A549 (cell line): ENCODE data around the gene FUZ. TPM values are rescaled to one million over a fixed set of nuclear protein-coding genes. Genes with fewer than 3 reads are reported as not detected.
A peak's percentile ranks its signal among the peaks of the same experiment; 100 is the strongest.

Experiments
- ATAC-seq, 2 experiments: fragments of 200-7000 bp in 1 of 2; fragments of >200 bp in 1 of 2; cut with Nextera tagmentation in 1 of 2; cut with Tn5 transposase in 1 of 2; 3 replicates each; pipeline versions ENCODE4 v1.8.0 to v1.9.1; 2018 to 2020; ENCODE audit warnings: mild to moderate bottlenecking in 1 of 2, moderate library complexity in 1 of 2
- CTCF ChIA-PET: fragments of 300-600 bp; sonication (Branson Sonifier 250); formaldehyde crosslinking; extraction: SDS; loops from one replicate; lab custom pipeline; 2021; ENCODE audit warnings: antibody characterized with exemption, inconsistent platforms; lab: Yijun Ruan, JAX
- POLR2A ChIA-PET: fragments of 350-600 bp; formaldehyde crosslinking; extraction: SDS; loops from one replicate; lab custom pipeline; 2021; ENCODE audit warnings: antibody characterized with exemption, inconsistent platforms; lab: Yijun Ruan, JAX
- DNase-seq, 2 experiments: peaks; one replicate each; pipeline versions ENCODE4 v3.0.0 to v3.0.0-alpha.2; 2011 to 2016; ENCODE audit warnings: low read depth in 1 of 2, low spot score in 1 of 2
- FAIRE-seq: peaks from 2 replicates; lab custom pipeline; 2011; peaks lifted over from hg19 to GRCh38; lab: Jason Lieb, UNC
- H3K27ac ChIP-seq, 2 experiments: fragments of >200 bp; sonication (Bioruptor Twin); formaldehyde crosslinking; 3 replicates each; pipeline ENCODE4 v1.5.1; 2016 to 2017
- H3K4me1 ChIP-seq: fragments of >200 bp; sonication (Bioruptor Twin); formaldehyde crosslinking; 3 replicates; pipeline ENCODE4 v1.6.1; 2016
- H3K4me2 ChIP-seq: fragments of >200 bp; sonication (Bioruptor Twin); formaldehyde crosslinking; 3 replicates; pipeline ENCODE4 v1.6.1; 2016
- H3K4me3 ChIP-seq: fragments of >200 bp; sonication (Bioruptor Twin); formaldehyde crosslinking; 3 replicates; pipeline ENCODE4 v1.5.1; 2016
- H3K9me3 ChIP-seq: fragments of >200 bp; sonication (Bioruptor Twin); formaldehyde crosslinking; 3 replicates; pipeline ENCODE4 v1.6.1; 2016
- BHLHE40 ChIP-seq: IDR thresholded peaks from 2 replicates; pipeline ENCODE4 v1.6.1; 2012; ENCODE audit warnings: low read depth, low read length, inconsistent platforms
- CBX2 ChIP-seq: fragments of 200-600 bp; sonication (generic); IDR thresholded peaks from 2 replicates; pipeline ENCODE4 v1.6.1; 2016; ENCODE audit warnings: low read depth, mild to moderate bottlenecking, borderline replicate concordance
- CBX8 ChIP-seq: fragments of 200-600 bp; sonication (generic); IDR thresholded peaks from 2 replicates; pipeline ENCODE4 v1.6.1; 2016
- CEBPB ChIP-seq, 2 experiments: fragments of >200 bp in 1 of 2; sonication (Bioruptor Twin) in 1 of 2; formaldehyde crosslinking in 1 of 2; IDR thresholded peaks; 2 replicates each; pipeline ENCODE4 v1.6.1; 2012 to 2016
- EHF ChIP-seq: fragments of 250-450 bp; sonication (Bioruptor Pico); IDR thresholded peaks from 2 replicates; pipeline ENCODE4 v1.5.0; 2020; ENCODE audit warnings: mild to moderate bottlenecking
- FOSB ChIP-seq: fragments of 250-450 bp; sonication (Bioruptor Pico); IDR thresholded peaks from 2 replicates; pipeline ENCODE4 v1.5.0; 2020; ENCODE audit warnings: mild to moderate bottlenecking, moderate library complexity
- HDAC2 ChIP-seq: fragments of 200-600 bp; sonication (generic); IDR thresholded peaks from 2 replicates; pipeline ENCODE4 v1.6.1; 2016
- HEYL ChIP-seq: fragments of 250-450 bp; sonication (Bioruptor Pico); IDR thresholded peaks from 2 replicates; pipeline ENCODE4 v1.8.0; 2021; ENCODE audit warnings: mild to moderate bottlenecking, moderate library complexity
- HMGXB4 ChIP-seq: fragments of 250-450 bp; sonication (Bioruptor Pico); IDR thresholded peaks from 2 replicates; pipeline ENCODE4 v1.5.0; 2021; ENCODE audit warnings: mild to moderate bottlenecking, moderate library complexity, borderline replicate concordance
- HOXA7 ChIP-seq: fragments of 250-450 bp; sonication (Bioruptor Pico); IDR thresholded peaks from 2 replicates; pipeline ENCODE4 v1.5.0; 2020; ENCODE audit warnings: mild to moderate bottlenecking, moderate library complexity
- JUN ChIP-seq, 2 experiments: fragments of >200 bp; sonication (Bioruptor Twin); formaldehyde crosslinking; IDR thresholded peaks; 2 replicates in 1 of 2; 3 replicates in 1 of 2; pipeline ENCODE4 v1.6.1; 2016 to 2017
- MAFK ChIP-seq: fragments of 450-650 bp; IDR thresholded peaks from 2 replicates; pipeline ENCODE4 v1.6.1; 2014; ENCODE audit not compliant: partially characterized antibody
- MAZ ChIP-seq: fragments of 150-350 bp; IDR thresholded peaks from 2 replicates; pipeline ENCODE4 v1.6.1; 2014; ENCODE audit warnings: antibody characterized with exemption, low read depth, low read length, borderline replicate concordance
- MYC ChIP-seq: IDR thresholded peaks from 2 replicates; pipeline ENCODE4 v1.6.1; 2012; ENCODE audit warnings: mild to moderate bottlenecking, inconsistent platforms, low read length, improper control_type of control experiment, borderline replicate concordance
- NFE2L2 ChIP-seq: fragments of 150-350 bp; conservative IDR thresholded peaks from 2 replicates; pipeline ENCODE4 v1.6.1; 2014; ENCODE audit warnings: low read length
- PHF8 ChIP-seq: fragments of 200-600 bp; sonication (generic); IDR thresholded peaks from 2 replicates; pipeline ENCODE4 v1.6.1; 2016; ENCODE audit warnings: low read depth, mild to moderate bottlenecking, antibody characterized with exemption, moderate library complexity, borderline replicate concordance
- RAD21 ChIP-seq, 2 experiments: fragments of >200 bp in 1 of 2; sonication (Bioruptor Twin) in 1 of 2; formaldehyde crosslinking in 1 of 2; IDR thresholded peaks in 1 of 2; conservative IDR thresholded peaks in 1 of 2; 2 replicates in 1 of 2; 3 replicates in 1 of 2; pipeline ENCODE4 v1.6.1; 2012 to 2018; ENCODE audit warnings: inconsistent platforms in 1 of 2
- RARB ChIP-seq: fragments of 250-450 bp; sonication (Bioruptor Pico); IDR thresholded peaks from 2 replicates; pipeline ENCODE4 v1.8.0; 2021; ENCODE audit warnings: mild to moderate bottlenecking, moderate library complexity
- RCOR1 ChIP-seq: fragments of 150-350 bp; IDR thresholded peaks from 2 replicates; pipeline ENCODE4 v1.6.1; 2014; ENCODE audit warnings: antibody characterized with exemption, low read length, low read depth
- TP53 ChIP-seq: fragments of 250-450 bp; sonication (Bioruptor Pico); IDR thresholded peaks from 2 replicates; pipeline ENCODE4 v1.5.0; 2021; ENCODE audit warnings: mild to moderate bottlenecking, moderate library complexity
- USF2 ChIP-seq: fragments of 450-650 bp; IDR thresholded peaks from 2 replicates; pipeline ENCODE4 v1.6.1; 2014; ENCODE audit warnings: antibody characterized with exemption
- ZFP36 ChIP-seq: fragments of 450-650 bp; IDR thresholded peaks from 2 replicates; pipeline ENCODE4 v1.6.1; 2014; ENCODE audit warnings: borderline replicate concordance; ENCODE audit not compliant: partially characterized antibody
- ZSCAN20 ChIP-seq: fragments of 250-450 bp; sonication (Bioruptor Pico); IDR thresholded peaks from 2 replicates; pipeline ENCODE4 v1.8.0; 2022; ENCODE audit warnings: mild to moderate bottlenecking, moderate library complexity
- WGBS: methylation state at CpG from one replicate; pipeline ENCODE4 v1.1.6; 2017; ENCODE audit errors: missing lambda C conversion rate; 5-methylcytosine and 5-hydroxymethylcytosine counted together
- polyA plus RNA-seq, 4 experiments: library from polyadenylated mRNA; depleted of rRNA in 3 of 4; stranded (reverse); fragments of >200 nt; fragmentation: RNase III in 1 of 4; extraction: RNeasy Plus Mini Kit Qiagen cat#74134 plus additional on column Dnase treatment in 1 of 4; gene quantifications; 2 replicates in 3 of 4; 3 replicates in 1 of 4; pipeline ENCODE4 v1.2.3, GENCODE V29; 2011 to 2017
- TF ChIP-seq, protein P1 (sequence below): fragments of >200 bp; sonication (Bioruptor Twin); formaldehyde crosslinking; IDR thresholded peaks from 3 replicates; pipeline ENCODE4 v1.6.1; 2016

Gene FUZ
- polyA plus RNA-seq, 2 of the 4 experiments (the other 2 are of a cell fraction), result 12.5 to 21.7 TPM

DNA sequence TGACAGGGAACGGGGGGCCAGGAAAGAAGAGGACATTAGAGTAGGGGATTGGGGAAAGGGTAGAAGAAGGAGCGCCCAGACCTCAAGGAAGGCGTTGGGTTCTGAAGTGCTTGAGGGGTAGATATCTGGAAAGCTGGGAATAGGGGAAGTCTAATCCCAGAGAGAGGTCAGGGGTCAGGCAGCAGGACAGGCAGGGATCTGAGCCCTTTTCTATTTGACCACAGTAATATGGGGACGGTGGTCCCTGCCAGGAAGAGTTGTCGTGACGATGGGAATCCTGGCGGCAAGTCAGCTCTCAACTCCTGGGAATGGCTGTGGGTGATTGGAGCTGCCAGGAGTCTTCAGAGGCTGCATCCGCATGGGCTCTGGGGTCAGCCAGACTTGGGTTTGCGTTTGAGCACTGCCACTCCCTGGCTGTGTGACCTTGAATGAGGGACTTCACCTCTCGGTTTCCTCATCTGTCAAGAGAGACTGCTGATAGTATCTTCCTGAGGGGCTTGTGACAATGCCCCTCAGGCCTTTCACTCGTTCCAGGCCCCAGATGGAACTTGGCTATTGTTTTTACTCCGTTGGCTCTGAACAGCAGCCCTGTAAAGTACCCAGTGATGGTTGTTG is 45.0 kb downstream of the FUZ start:
- DNase-seq (no peak), ATAC-seq (no peak)
- Histone ChIP-seq H3K27ac (peak overlapping the region; percentile 84 to 93), H3K4me2 (peak overlapping the region; percentile 92), H3K9me3 (no peaks in the 10 kb centered on the region), H3K4me1 (peaks cover 21% of the 10 kb centered on the region)
- ChIA-PET CTCF (interaction anchor here (0.9 to 1.8 kb wide), 3 partner anchors 9 to 45 kb away, joined by 3 to 5 read pairs (median 5); partner anchors contain the start of gene FUZ), POLR2A (no interaction called here)
- TF ChIP-seq ZFP36 (no peak), HMGXB4 (CRISPR knock-in tag) (no peak), CEBPB (IDR thresholded peaks at IDR 0.05) (no peak), ZSCAN20 (CRISPR knock-in tag) (no peak), RCOR1 (no peak), MAZ (no peak), HDAC2 (no peak), RARB (CRISPR knock-in tag) (no peak), NFE2L2 (no peak), PHF8 (no peak), RAD21 (conservative IDR thresholded peaks at IDR 0.05 in 1 of 2, IDR thresholded peaks at IDR 0.05 in 1 of 2) (no peak), FOSB (CRISPR knock-in tag) (no peak), JUN (IDR thresholded peaks at IDR 0.05) (no peak), CBX8 (no peak)
- TF ChIP-seq, protein P1, sequence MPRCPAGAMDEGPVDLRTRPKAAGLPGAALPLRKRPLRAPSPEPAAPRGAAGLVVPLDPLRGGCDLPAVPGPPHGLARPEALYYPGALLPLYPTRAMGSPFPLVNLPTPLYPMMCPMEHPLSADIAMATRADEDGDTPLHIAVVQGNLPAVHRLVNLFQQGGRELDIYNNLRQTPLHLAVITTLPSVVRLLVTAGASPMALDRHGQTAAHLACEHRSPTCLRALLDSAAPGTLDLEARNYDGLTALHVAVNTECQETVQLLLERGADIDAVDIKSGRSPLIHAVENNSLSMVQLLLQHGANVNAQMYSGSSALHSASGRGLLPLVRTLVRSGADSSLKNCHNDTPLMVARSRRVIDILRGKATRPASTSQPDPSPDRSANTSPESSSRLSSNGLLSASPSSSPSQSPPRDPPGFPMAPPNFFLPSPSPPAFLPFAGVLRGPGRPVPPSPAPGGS, result no peak
- TF ChIP-seq, all 56 proteins: peak for 0
- 90% methylated on average over 12 of the region's 12 CpGs for WGBS
- no peak for FAIRE-seq
- peak overlapping the region; percentile 90 for H3K4me3 ChIP-seq

DNA sequence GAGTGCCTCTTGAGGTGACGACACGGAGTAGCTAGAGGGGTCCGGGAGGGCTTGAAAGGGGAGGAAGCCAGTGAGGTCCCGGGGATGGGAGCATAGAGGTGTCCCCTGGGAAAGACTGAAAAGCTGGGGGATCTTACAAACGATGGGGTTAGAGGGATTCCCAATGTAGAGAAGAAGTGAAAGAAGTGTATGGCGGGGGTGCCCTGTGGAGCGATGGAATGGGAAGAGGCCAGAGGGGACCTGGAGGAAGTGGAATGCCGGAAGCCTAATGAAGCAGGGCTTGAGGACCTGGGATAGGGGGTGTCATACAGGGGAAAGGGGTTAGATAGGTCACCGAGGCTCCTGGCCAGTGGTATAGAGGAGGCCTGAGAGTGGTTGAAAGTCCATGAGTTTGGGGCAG is 45.7 kb downstream of the FUZ start:
- POLR2A ChIA-PET, result interaction anchor here (0.6 to 1.6 kb wide), 4 partner anchors 46 to 163 kb away, joined by 3 to 15 read pairs (median 6); partner anchors contain the start of genes FUZ and PRMT1

More for the DNA sequence above, 45.7 kb downstream of the FUZ start:
- Histone ChIP-seq H3K4me1 (peaks cover 21% of the 10 kb centered on the region), H3K9me3 (no peaks in the 10 kb centered on the region), H3K4me2 (peak overlapping the region; percentile 92), H3K4me3 (peak overlapping the region; percentile 90), H3K27ac (peak overlapping the region; percentile 84 to 93)
- TF ChIP-seq BHLHE40, result no peak
- TF ChIP-seq TP53 (CRISPR knock-in tag), result no peak
- TF ChIP-seq ZSCAN20 (CRISPR knock-in tag), result no peak
- TF ChIP-seq HOXA7 (CRISPR knock-in tag), result no peak
- TF ChIP-seq MAFK, result no peak
- no peak for TF ChIP-seq USF2
- no peak for TF ChIP-seq RAD21 (conservative IDR thresholded peaks at IDR 0.05 in 1 of 2, IDR thresholded peaks at IDR 0.05 in 1 of 2)
- no peak for TF ChIP-seq EHF (CRISPR knock-in tag)
- TF ChIP-seq HDAC2, result no peak
- TF ChIP-seq HEYL, result no peak
- no peak for TF ChIP-seq MYC
- no peak for TF ChIP-seq CBX2
- ATAC-seq (no peak), FAIRE-seq (no peak), DNase-seq (no peak)
- CTCF ChIA-PET, result interaction anchor here (0.7 to 1.8 kb wide), 6 partner anchors 9 to 86 kb away, joined by 3 to 5 read pairs (median 3); partner anchors contain the start of gene FUZ
- 2% methylated on average over 9 of the region's 9 CpGs for whole genome bisulfite sequencing
